Adipocyte (in vitro differentiated cells): ENCODE measurements around the gene CUBN.
"Not testable (repeated sequence)": the region's sequence is repeated elsewhere in the genome, so short reads cannot be mapped to it uniquely, and the experiment has no call there.

ENCODE experiments used
- DNase-seq: peaks from one replicate; pipeline ENCODE4 v3.0.0-alpha.2; 2015; ENCODE audit warnings: low read depth
- H3K27me3 ChIP-seq: replicated peaks from 2 replicates; pipeline ENCODE4 v1.7.0; 2013; ENCODE audit warnings: mild to moderate bottlenecking, low read length, moderate library complexity; ENCODE audit not compliant: control insufficient read depth, insufficient read depth
- H3K36me3 ChIP-seq: 2 replicates; pipeline ENCODE4 v1.7.0; 2013; ENCODE audit warnings: low read length, mild to moderate bottlenecking, moderate library complexity; ENCODE audit not compliant: control insufficient read depth, insufficient read depth, severe bottlenecking
- H3K4me1 ChIP-seq: 2 replicates; pipeline ENCODE4 v1.7.0; 2013; ENCODE audit warnings: mild to moderate bottlenecking, low read length, moderate library complexity; ENCODE audit not compliant: control insufficient read depth, insufficient read depth
- H3K4me3 ChIP-seq: 2 replicates; pipeline ENCODE4 v1.7.0; 2013; ENCODE audit warnings: mild to moderate bottlenecking, low read length, moderate library complexity
- H3K9ac ChIP-seq: 2 replicates; pipeline ENCODE4 v1.7.0; 2013; ENCODE audit warnings: mild to moderate bottlenecking, low read length, moderate library complexity
- H3K9me3 ChIP-seq: 2 replicates; pipeline ENCODE4 v1.7.0; 2013; ENCODE audit warnings: mild to moderate bottlenecking, low read length, moderate library complexity; ENCODE audit not compliant: control insufficient read depth

CUBN gene

GRCh38 chr10:17120694-17121093, 8.9 kb downstream of the CUBN start:
- Histone ChIP-seq H3K4me1 (peaks cover 20% of the 10 kb centered on the region), H3K27me3 (no peaks in the 10 kb centered on the region), H3K4me3 (no peak overlapping the region), H3K9ac (no peak overlapping the region), H3K36me3 (no peaks in the 10 kb centered on the region), H3K9me3 (no peaks in the 10 kb centered on the region)
- DNase-seq, result no peak

DNA sequence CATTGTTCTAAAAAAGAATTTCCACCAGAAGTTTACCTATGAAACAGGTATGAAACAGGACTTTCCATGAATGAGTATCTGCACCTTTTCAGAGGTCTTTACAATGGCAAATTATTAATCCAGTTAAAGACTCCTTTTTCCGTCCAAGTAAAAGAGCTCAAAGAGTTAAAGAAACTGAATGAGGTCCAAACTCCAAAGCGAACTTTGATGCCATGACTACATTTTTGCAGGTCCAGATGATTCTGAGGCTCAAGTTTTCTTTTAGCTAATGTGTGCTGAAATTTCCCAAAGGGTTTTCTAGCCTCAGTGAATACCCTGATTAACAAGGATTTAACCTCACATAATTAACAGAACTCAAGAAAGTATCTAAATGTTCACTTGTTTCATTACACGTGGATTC, 9.8 kb downstream of the CUBN start:
- no peak for DNase-seq
- H3K9me3 ChIP-seq, result no peaks in the 10 kb centered on the region
- H3K9ac ChIP-seq, result no peak overlapping the region
- no peak overlapping the region for H3K4me3 ChIP-seq
- H3K36me3 ChIP-seq, result no peaks in the 10 kb centered on the region
- H3K4me1 ChIP-seq, result peaks cover 25% of the 10 kb centered on the region
- H3K27me3 ChIP-seq, result no peaks in the 10 kb centered on the region

GRCh38 chr10:17116193-17116592, 13.4 kb downstream of the CUBN start:
- Histone ChIP-seq H3K9me3 (no peaks in the 10 kb centered on the region), H3K4me1 (peaks cover 13% of the 10 kb centered on the region), H3K36me3 (no peaks in the 10 kb centered on the region), H3K9ac (no peak overlapping the region), H3K27me3 (no peaks in the 10 kb centered on the region), H3K4me3 (no peak overlapping the region)
- DNase-seq, result no peak

DNA sequence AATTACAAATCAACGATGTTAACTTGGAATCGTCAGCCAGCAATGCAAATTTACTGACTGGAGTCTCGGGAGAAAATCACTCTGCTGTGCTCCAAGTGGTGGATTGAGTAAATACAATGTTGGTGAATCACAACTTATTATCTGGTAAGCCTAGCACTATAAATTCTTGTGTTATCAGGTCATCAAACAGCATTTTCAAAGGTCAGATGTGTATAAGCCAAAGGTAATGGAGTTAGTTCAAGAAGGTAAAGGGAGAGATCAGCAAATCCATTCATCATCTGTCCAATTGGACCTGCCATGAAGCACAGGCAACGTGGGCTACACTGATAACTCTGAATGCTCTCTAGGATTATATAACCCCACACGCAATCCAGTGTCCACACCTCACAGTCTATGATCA, 13.9 kb downstream of the CUBN start:
- peaks cover 13% of the 10 kb centered on the region for H3K4me1 ChIP-seq
- no peaks in the 10 kb centered on the region for H3K9me3 ChIP-seq
- no peak overlapping the region for H3K9ac ChIP-seq
- no peaks in the 10 kb centered on the region for H3K36me3 ChIP-seq
- no peak overlapping the region for H3K4me3 ChIP-seq
- no peaks in the 10 kb centered on the region for H3K27me3 ChIP-seq
- DNase-seq, result no peak

DNA sequence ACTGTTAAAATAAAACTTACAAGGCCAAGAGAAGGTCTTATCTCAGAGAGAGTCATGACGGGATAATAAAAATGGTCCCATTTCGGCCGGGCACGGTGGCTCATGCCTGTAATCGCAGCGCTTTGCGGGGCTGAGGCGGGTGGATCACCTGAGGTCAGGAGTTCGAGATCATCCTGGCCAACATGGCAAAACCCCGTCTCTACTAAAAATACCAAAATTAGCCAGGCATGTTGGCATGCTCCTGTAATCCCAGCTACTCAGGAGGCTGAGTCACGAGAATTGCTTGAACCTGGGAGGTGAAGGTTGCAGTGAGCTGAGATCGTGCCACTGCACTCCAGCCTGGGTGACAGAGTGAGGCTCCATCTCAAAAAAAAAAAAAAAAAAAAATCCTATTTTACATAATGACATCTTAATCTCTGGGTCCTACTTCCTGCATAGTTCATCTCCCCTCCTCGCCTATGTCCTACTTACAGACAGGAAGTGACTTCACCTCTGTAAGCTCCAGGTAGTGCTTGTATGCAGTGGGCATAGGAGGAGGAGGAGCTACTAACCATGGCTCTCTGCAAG, 14.7 kb downstream of the CUBN start:
- H3K9ac ChIP-seq, H3K4me3 ChIP-seq, H3K27me3 ChIP-seq, DNase-seq, H3K9me3 ChIP-seq, H3K36me3 ChIP-seq: not testable (repeated sequence)
- peaks cover 13% of the 10 kb centered on the region for H3K4me1 ChIP-seq

DNA sequence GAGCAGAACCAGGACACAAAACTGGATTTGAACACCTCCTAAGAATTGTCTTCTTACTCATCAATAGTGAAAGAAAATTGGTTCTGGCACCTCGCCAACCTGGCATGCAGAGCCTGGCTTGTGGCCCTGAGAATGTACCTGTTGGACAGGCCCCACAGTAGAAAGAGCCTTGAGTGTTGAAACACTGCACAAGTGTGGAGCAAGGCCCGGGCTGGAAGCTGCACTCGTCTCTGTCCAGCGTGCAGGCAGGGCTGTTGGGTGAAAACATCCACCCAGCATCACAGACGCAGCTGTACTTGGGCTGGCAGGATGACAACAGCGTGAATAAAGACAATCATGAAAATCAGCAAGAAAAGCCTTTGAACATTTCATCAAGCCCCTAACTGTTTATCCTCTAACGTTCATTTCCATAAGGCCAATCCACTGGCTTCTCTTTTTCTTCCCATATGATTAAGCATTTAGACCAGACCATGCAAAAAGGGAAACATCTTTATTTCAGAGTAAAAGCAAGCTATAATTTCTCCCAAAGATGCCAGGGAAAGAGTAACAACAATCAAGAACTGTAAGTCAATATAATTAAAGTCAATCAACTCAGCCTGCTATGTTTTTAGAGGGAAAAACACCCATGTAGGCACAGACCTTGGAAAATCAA, 15.6 kb downstream of the CUBN start:
- peaks cover 18% of the 10 kb centered on the region for H3K4me1 ChIP-seq
- H3K9ac ChIP-seq, result no peak overlapping the region
- H3K4me3 ChIP-seq, result no peak overlapping the region
- no peaks in the 10 kb centered on the region for H3K36me3 ChIP-seq
- no peaks in the 10 kb centered on the region for H3K27me3 ChIP-seq
- DNase-seq, result peak; percentile 64
- no peaks in the 10 kb centered on the region for H3K9me3 ChIP-seq

DNA sequence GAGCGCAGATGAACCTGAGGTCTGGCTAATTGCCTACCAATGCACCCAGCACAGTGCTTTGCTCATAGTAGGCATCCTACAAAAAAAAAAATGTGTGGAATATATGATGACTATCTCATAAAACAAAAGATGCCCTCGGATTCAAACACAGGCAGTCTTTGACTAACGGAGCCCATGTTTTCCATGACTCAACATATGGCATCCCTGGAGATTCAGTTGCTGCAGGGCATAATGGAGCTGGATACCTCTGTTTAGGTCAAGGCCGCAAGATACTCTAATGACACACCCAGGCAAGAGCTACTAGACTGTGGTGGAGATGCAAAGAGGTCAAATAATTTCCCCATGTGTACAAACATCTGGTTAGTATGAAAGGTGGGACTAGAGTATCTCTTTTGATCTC, 16.3 kb downstream of the CUBN start:
- DNase-seq, result no peak

DNA sequence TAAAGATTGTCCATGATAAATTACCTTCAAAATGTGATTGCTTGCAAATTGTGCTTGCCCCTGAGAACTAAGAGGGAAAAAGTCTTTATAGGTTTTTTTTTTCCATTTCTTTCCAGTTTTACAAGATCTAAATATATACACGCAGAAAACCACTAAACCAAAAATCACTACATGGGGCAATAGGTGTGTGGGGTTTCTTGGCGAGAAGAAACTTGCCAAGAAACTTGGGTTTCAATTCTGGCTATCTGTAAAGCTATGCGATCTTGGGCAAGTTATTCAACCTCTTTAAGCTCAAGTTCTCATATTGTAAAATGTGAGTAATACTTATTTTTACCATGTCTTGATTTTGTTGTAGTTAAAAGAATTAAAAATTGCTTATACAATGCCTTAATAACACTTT, 17.0 kb downstream of the CUBN start:
- no peak for DNase-seq
- no peaks in the 10 kb centered on the region for H3K9me3 ChIP-seq

More for the DNA sequence above, 16.3 kb downstream of the CUBN start:
- no peaks in the 10 kb centered on the region for H3K36me3 ChIP-seq
- no peaks in the 10 kb centered on the region for H3K9me3 ChIP-seq
- peaks cover 18% of the 10 kb centered on the region for H3K4me1 ChIP-seq
- H3K4me3 ChIP-seq, result no peak overlapping the region
- no peak overlapping the region for H3K9ac ChIP-seq
- no peaks in the 10 kb centered on the region for H3K27me3 ChIP-seq

GRCh38 chr10:17109475-17110207, 20.0 kb downstream of the CUBN start:
- Histone ChIP-seq H3K36me3 (no peaks in the 10 kb centered on the region), H3K4me1 (peaks cover 5% of the 10 kb centered on the region), H3K9ac (no peak overlapping the region), H3K27me3 (no peaks in the 10 kb centered on the region), H3K9me3 (no peaks in the 10 kb centered on the region), H3K4me3 (no peak overlapping the region)
- peak; percentile 73 for DNase-seq

More for the DNA sequence above, 17.0 kb downstream of the CUBN start:
- Histone ChIP-seq H3K4me1 (peaks cover 18% of the 10 kb centered on the region), H3K4me3 (no peak overlapping the region), H3K36me3 (no peaks in the 10 kb centered on the region), H3K9ac (no peak overlapping the region), H3K27me3 (no peaks in the 10 kb centered on the region)

DNA sequence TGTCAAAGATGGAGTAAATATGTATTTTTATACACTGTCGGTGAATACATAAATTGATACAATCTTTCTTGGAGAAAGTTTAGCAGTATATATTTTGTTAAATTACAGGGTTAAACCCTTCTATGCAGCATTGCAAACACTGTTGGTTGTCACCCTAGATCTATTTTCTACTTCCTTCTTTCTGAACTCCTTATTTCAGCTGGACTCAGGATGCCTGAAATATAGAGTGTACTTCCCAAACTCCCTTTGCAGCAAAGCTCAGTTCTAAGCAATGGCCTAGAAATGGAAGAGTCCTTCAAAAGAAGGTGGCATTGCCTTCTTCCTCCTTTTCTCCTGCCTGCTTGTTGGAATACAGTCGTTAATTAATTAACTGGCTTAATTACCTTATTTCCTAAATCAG, 20.6 kb downstream of the CUBN start:
- Histone ChIP-seq H3K9ac (no peak overlapping the region), H3K27me3 (no peaks in the 10 kb centered on the region), H3K9me3 (no peaks in the 10 kb centered on the region), H3K4me1 (peaks cover 5% of the 10 kb centered on the region), H3K4me3 (no peak overlapping the region), H3K36me3 (no peaks in the 10 kb centered on the region)
- DNase-seq, result no peak

DNA sequence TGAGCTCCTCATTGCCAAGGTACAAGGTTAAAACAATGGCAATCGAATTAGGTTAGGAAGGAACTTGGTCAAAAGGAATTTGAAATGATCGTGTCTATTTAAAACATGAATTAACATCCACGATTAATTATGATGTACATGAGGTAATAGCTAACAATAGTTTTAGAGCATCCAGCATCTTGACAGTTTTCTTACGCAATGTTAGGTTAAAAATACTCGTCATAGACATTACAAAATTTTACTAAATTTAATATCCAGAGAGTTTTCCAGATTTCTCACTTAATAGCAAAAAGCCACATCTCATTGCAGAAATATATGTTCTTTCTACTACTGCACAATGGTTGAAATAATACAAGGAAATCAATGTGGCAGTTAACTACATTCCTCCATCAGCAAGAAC, 22.6 kb downstream of the CUBN start:
- Histone ChIP-seq H3K9ac (no peak overlapping the region), H3K9me3 (no peaks in the 10 kb centered on the region), H3K36me3 (no peaks in the 10 kb centered on the region), H3K27me3 (no peaks in the 10 kb centered on the region), H3K4me1 (peaks cover 5% of the 10 kb centered on the region), H3K4me3 (no peak overlapping the region)
- no peak for DNase-seq
